ENCODE data around the gene OR51B5. TPM values are rescaled to one million over a fixed set of nuclear protein-coding genes. Genes with fewer than 3 reads are reported as not detected.

OR51B5 gene
- total and polyA plus RNA-seq, 2 donors (not counting 1 experiment from before 2014, with no cell fraction given), result 0.67 TPM; not detected in 1

GRCh38 chr11:5368502-5369043, 25.2 kb upstream of the OR51B5 start:
- ATAC-seq (ENCODE audit: low read depth) (no peak), DNase-seq (no peak)
- ChIA-PET CTCF (no interaction called here), POLR2A (no interaction called here)
- Mint-ChIP-seq H3K4me1 (no peaks in the 10 kb centered on the region), H3K9me3 (ENCODE audit: insufficient read depth) (peaks cover 3% of the 10 kb centered on the region), H3K27ac (no peak overlapping the region), H3K27me3 (peaks cover 16% of the 10 kb centered on the region), H3K4me3 (no peak overlapping the region)
- Histone ChIP-seq H2AFZ (ENCODE audit: insufficient read depth, low read depth, low read length, poor library complexity, severe bottlenecking) (no peak overlapping the region), H3K4me3 (ENCODE audit: control extremely low read depth in 1 of 5, extremely low read depth in 1 of 5, insufficient read depth in 1 of 5, low read depth in 2 of 5, low read length in 4 of 5) (no peak overlapping the region), H3K4me2 (replicated peaks; ENCODE audit: low read depth, low read length, poor library complexity, severe bottlenecking) (no peak overlapping the region), H3K9ac (ENCODE audit: low read length) (no peak overlapping the region), H3K36me3 (replicated peaks in 1 of 2; ENCODE audit: control extremely low read depth in 1 of 2, control insufficient read depth in 1 of 2, extremely low read depth in 1 of 2, insufficient read depth in 2 of 2, low read length in 1 of 2) (no peaks in the 10 kb centered on the region), H3K27ac (ENCODE audit: low read length in 2 of 2) (no peak overlapping the region), H4K20me1 (ENCODE audit: control insufficient read depth, insufficient read depth, low read length, poor library complexity, severe bottlenecking) (no peaks in the 10 kb centered on the region), H3K79me2 (ENCODE audit: control insufficient read depth, insufficient read depth, low read length) (no peaks in the 10 kb centered on the region), H3K9me3 (ENCODE audit: control extremely low read depth in 1 of 3, control insufficient read depth in 2 of 3, insufficient read depth in 1 of 3, low read length in 2 of 3) (peaks cover 0 to 2% (median 2%) of the 10 kb centered on the region in 3 donors), H3K27me3 (replicated peaks in 1 of 4; ENCODE audit: control extremely low read depth in 1 of 4, control insufficient read depth in 3 of 4, insufficient read depth in 4 of 4, low read length in 3 of 4) (peaks cover 0 to 4% (median 0%) of the 10 kb centered on the region in 4 experiments), H3K4me1 (ENCODE audit: control insufficient read depth in 2 of 2, insufficient read depth in 2 of 2, low read length in 2 of 2) (no peaks in the 10 kb centered on the region)
- TF ChIP-seq EZH2 (IDR thresholded peaks at IDR 0.05; ENCODE audit: borderline replicate concordance, insufficient read depth, low read depth, low read length, poor library complexity, severe bottlenecking) (no peak), CTCF (IDR thresholded peaks at IDR 0.05) (no peak)
- intact Hi-C loops (cut with micrococcal nuclease), result no loop called here
- WGBS (ENCODE audit: insufficient coverage), result no CpG with 5 or more reads among the region's 3 CpGs

- no peaks in the 10 kb centered on the region for H3K36me3 ChIP-seq (replicated peaks in 1 of 2; ENCODE audit: control extremely low read depth in 1 of 2, control insufficient read depth in 1 of 2, extremely low read depth in 1 of 2, insufficient read depth in 2 of 2, low read length in 1 of 2)
- TF ChIP-seq EZH2 (IDR thresholded peaks at IDR 0.05; ENCODE audit: borderline replicate concordance, insufficient read depth, low read depth, low read length, poor library complexity, severe bottlenecking), result no peak
- TF ChIP-seq CTCF (IDR thresholded peaks at IDR 0.05), result no peak
- WGBS (ENCODE audit: insufficient coverage), result 100% methylated on average over 1 of the region's 2 CpGs
- H3K4me3 ChIP-seq (ENCODE audit: control extremely low read depth in 1 of 5, extremely low read depth in 1 of 5, insufficient read depth in 1 of 5, low read depth in 2 of 5, low read length in 4 of 5), result no peak overlapping the region
- H3K27me3 ChIP-seq (replicated peaks in 1 of 4; ENCODE audit: control extremely low read depth in 1 of 4, control insufficient read depth in 3 of 4, insufficient read depth in 4 of 4, low read length in 3 of 4), result peaks cover 0 to 4% (median 0%) of the 10 kb centered on the region in 4 experiments
- DNase-seq (no peak), ATAC-seq (ENCODE audit: low read depth) (no peak)
- Mint-ChIP-seq H3K27me3 (peaks cover 16% of the 10 kb centered on the region), H3K4me1 (no peaks in the 10 kb centered on the region), H3K27ac (no peak overlapping the region), H3K9me3 (ENCODE audit: insufficient read depth) (peaks cover under 1% of the 10 kb centered on the region), H3K4me3 (no peak overlapping the region)
- ChIA-PET POLR2A (no interaction called here), CTCF (no interaction called here)
- intact Hi-C loops (cut with micrococcal nuclease), result no loop called here
- no peaks in the 10 kb centered on the region for H3K4me1 ChIP-seq (ENCODE audit: control insufficient read depth in 2 of 2, insufficient read depth in 2 of 2, low read length in 2 of 2)
- H2AFZ ChIP-seq (ENCODE audit: insufficient read depth, low read depth, low read length, poor library complexity, severe bottlenecking), result no peak overlapping the region
- no peaks in the 10 kb centered on the region for H3K79me2 ChIP-seq (ENCODE audit: control insufficient read depth, insufficient read depth, low read length)
- H4K20me1 ChIP-seq (ENCODE audit: control insufficient read depth, insufficient read depth, low read length, poor library complexity, severe bottlenecking), result no peaks in the 10 kb centered on the region
- no peak overlapping the region for H3K9ac ChIP-seq (ENCODE audit: low read length)
- H3K4me2 ChIP-seq (replicated peaks; ENCODE audit: low read depth, low read length, poor library complexity, severe bottlenecking), result no peak overlapping the region
- H3K9me3 ChIP-seq (ENCODE audit: control extremely low read depth in 1 of 3, control insufficient read depth in 2 of 3, insufficient read depth in 1 of 3, low read length in 2 of 3), result no peaks in the 10 kb centered on the region
- no peak overlapping the region for H3K27ac ChIP-seq (ENCODE audit: low read length in 2 of 2)
These were observed 24.2 kb upstream of the OR51B5 start for GRCh38 chr11:5367448-5368074.
